OCI-LY1 (cell line): ENCODE results near the gene TBL1X.

Experiments
- EZH2 ChIP-seq: fragments of 200-600 bp; sonication (generic), shearing (Covaris generic); IDR thresholded peaks from 2 replicates; pipeline ENCODE4 v1.8.0; 2017; ENCODE audit warnings: borderline replicate concordance, mixed run types, mild to moderate bottlenecking, antibody characterized with exemption, low read length, moderate library complexity, mixed read lengths
- TF ChIP-seq, protein P1 (sequence below): fragments of 200-600 bp; sonication (generic), shearing (Covaris generic); IDR thresholded peaks from 2 replicates; pipeline ENCODE4 v1.5.1; 2017; ENCODE audit warnings: mild to moderate bottlenecking, antibody characterized with exemption, low read length, moderate library complexity, mixed read lengths

DNA sequence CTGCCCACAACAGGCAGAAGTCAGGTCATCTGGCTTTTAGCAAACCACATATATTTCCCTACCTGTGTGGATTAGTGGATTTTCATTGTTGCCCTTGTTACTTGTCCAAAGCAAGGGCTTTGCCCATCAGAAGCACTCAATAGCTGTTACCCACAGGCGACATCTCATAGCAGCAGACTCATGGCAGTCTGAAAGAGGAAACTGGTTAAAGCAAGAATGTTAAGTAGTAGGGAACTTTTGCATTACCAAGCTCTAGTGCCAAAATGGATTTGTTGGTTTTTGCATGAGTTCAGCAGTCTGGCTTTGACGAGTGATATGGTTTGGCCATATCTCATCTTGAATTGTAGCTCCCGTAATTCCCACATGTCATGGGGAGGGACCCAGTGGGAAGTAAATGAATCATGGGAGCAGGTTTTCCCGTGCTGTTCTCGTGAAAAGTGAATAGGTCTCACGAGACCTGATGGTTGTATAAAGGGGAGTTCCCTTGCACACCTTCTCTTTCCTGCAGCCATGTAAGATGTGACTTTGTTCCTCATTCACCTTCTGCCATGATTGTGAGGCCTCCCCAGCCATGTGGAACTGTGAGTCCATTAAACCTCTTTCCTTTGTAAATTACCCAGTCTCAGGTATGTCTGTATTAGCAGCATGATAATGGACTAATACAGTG, 192.9 kb downstream of the TBL1X start:
- TF ChIP-seq, protein P1, sequence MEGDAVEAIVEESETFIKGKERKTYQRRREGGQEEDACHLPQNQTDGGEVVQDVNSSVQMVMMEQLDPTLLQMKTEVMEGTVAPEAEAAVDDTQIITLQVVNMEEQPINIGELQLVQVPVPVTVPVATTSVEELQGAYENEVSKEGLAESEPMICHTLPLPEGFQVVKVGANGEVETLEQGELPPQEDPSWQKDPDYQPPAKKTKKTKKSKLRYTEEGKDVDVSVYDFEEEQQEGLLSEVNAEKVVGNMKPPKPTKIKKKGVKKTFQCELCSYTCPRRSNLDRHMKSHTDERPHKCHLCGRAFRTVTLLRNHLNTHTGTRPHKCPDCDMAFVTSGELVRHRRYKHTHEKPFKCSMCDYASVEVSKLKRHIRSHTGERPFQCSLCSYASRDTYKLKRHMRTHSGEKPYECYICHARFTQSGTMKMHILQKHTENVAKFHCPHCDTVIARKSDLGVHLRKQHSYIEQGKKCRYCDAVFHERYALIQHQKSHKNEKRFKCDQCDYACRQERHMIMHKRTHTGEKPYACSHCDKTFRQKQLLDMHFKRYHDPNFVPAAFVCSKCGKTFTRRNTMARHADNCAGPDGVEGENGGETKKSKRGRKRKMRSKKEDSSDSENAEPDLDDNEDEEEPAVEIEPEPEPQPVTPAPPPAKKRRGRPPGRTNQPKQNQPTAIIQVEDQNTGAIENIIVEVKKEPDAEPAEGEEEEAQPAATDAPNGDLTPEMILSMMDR = no peak
- no peak for TF ChIP-seq EZH2
